NCI-H146 treated with DMSO at 0.1 percent for 48 hours (cell line): ENCODE results near the gene BCORL1.
A peak's percentile ranks its signal among the peaks of the same experiment; 100 is the strongest.

Experiments
- DNase-seq: peaks from one replicate; lab custom pipeline; 2025; ENCODE audit not compliant: unreplicated experiment; lab: John Stamatoyannopoulos, UW

The BCORL1 gene

GRCh38 chrX:130060122-130061069 lies 78.0 kb downstream of the BCORL1 start:
- peak; percentile 63 for DNase-seq

GRCh38 chrX:130066975-130067615 lies 84.7 kb downstream of the BCORL1 start:
- no peak for DNase-seq

DNA sequence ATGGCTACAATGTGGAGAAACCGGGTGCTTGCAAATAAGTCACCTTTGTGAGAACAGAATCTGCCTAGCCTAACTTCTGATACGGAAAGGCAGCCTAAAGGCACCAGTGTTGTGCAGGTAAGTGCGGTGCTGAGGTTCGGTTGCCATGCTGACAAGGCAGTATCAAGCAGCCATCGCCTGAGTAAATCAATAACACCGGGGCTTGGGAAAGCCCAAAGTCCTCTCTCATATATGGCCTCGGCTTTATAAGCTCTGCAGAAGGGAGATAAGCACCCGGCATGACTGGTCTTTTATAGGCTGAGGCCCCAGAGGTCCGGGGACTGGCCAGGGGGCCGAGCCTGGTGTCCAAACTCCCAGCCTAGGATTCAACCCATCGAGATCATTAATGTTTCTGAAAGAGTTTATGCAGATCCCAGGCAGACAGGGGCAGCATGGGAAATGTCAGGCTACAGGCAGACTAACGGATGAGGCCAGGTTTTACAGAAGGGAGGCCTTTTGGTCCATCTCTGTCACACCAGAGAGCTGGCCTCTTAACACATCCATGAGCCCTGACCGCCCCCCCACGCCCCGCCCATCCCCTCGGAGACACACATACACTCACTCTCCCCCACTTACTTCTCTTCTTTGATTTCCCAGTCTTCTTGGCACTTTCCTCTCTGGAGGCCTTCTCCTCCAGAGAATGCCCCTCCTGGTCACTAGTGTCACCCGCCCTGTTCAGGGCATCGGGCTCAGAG lies 89.3 kb downstream of the BCORL1 start:
- DNase-seq, result no peak

DNA sequence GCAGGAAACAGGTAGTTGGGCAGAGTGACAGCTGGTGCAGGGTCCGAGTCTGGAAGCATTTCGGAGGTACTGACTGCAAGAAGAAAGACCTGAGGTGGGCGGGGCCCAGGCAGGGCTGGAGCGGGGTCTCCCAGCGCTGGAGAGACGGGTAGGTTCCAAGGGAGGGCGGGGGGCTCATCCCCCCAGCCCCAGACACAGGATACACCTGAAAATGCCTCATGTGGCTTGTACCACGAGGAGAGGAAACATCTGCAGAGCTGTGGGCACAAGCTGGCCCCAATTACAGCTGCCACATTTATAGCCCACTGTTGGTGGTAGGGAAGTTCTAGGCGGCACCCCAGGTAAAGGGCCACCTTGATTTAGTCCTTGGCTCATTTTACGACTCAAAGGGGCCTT lies 89.9 kb downstream of the BCORL1 start:
- DNase-seq, result no peak

- DNase-seq, result no peak
Observed at GRCh38 chrX:130075777-130076176, 93.3 kb downstream of the BCORL1 start.

DNA sequence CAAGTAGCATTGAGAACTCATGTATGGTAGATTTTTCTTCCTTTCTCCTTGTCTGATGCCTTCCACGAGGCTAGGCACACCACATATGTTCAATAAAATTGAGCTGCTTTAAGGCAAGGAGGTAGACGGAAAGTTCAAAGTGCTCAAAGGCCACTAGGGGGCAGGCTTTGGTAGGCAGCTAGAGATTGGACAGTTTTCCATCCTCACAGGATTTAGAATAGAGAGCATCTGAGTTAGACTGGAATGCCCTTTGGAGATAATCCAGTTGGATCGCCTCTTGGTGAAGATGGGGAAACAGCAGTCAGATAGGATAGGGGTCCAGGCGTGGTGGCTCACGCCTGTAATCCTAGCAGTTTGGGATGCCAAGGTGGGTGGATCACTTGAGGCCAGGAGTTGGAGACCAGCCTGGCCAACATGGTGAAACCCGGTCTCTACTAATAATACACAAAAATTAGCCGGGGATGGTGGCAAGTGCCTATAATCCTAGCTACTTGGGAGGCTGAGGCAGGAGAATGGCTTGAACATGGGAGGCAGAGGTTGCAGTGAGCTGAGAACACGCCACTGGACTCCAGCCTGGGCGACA lies 97.5 kb downstream of the BCORL1 start:
- DNase-seq, result peak; percentile 16

DNA sequence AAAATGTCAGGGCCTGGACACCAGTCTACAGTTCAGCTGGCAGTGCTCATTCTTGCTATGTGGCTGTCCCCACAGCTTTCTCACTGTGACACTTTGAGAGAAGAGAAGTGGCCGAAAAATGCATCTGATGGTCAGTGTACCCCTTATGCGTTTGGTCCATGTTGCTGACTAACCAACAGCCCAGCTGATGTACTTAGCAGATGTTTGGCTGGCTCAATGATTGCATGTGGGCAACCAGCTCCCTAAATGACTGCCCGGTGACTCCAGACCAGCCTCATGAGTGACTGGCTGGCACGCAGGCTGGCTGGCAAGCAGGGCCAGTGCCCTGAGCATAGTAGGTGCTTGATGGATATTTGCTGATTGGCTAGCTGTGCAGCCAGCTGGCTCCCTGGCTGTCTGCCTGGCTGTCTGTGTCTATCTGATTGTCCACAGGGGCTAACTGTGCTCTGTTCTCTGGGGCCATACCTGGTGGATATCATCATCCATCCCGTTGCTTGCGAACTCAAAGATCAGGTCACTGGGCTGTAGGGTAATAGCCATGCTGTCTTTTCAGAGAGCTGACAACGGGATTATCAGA lies 98.4 kb downstream of the BCORL1 start:
- DNase-seq, result no peak

DNA sequence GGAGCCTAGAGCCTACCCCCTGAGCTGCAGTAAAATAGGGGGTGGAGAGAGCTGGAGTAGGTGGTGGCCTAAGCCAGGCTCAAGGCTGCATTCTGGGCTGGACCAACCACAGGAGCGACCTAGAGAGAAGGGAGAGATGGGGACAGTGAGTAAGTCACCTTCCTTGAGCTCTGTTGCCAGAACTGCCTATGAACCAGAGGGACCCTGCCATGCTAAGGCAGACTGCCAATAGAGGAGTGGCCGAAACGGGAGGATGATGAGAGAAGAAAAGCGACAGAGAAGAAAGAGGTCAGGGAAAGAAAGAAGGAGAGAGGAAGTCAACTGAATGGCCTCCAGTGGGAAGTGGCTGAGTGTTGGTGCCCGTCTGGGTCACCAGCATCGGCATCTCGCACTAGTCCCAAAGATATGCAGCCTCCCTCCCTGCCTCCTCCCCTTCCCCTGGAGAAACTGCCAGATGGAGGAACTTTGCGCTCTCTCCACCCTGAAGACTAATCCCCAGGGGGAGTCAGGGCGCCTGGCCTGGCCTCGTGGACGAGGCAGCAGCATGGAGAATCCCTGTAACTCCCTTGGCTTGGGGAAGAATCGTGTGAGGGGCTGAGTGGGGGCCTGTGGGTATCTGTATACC lies 99.1 kb downstream of the BCORL1 start:
- DNase-seq, result no peak

DNA sequence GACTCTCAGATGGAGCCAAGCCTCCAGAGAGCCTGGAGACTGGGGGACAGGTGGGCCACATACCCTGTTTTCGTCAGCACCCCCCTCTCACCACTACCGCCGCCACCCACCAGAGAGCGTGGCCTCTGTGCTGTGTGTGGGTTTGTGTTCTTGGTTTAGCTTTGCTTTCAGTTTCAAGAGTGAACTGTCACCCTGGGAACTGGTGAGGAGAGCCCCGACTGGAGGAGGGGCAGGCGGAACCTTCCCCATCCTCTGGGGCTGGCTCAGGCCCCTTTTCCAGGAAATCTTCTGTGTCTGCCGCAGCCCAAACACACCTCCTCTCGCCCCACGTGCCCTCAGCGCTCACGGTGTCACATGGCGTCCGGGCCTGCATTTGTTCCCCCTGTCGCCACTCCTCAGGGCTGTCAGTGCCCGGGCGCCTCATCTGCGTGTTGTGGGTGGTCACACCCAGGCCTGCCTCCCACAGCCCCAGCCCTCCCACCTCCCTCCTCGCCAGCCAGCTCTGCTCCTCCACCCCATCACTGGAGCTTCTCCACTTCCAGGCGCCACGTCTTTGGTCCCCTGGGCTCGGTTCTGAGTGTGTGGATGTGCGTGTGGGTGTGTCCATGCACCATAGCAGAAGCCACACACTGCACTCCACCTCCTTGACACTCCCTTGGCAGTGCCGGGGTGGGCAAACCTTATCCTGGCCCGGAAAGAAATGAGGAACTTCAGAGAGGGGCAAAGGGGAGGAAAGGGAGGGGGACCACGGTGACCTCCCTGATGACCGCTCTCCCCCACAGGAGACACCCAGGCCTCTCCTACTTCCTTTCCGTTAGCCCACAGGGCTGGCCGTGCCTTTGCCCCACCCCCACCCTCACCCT lies 100.0 kb downstream of the BCORL1 start:
- no peak for DNase-seq

GRCh38 chrX:130083107-130083490 lies 100.7 kb downstream of the BCORL1 start:
- DNase-seq, result no peak

DNA sequence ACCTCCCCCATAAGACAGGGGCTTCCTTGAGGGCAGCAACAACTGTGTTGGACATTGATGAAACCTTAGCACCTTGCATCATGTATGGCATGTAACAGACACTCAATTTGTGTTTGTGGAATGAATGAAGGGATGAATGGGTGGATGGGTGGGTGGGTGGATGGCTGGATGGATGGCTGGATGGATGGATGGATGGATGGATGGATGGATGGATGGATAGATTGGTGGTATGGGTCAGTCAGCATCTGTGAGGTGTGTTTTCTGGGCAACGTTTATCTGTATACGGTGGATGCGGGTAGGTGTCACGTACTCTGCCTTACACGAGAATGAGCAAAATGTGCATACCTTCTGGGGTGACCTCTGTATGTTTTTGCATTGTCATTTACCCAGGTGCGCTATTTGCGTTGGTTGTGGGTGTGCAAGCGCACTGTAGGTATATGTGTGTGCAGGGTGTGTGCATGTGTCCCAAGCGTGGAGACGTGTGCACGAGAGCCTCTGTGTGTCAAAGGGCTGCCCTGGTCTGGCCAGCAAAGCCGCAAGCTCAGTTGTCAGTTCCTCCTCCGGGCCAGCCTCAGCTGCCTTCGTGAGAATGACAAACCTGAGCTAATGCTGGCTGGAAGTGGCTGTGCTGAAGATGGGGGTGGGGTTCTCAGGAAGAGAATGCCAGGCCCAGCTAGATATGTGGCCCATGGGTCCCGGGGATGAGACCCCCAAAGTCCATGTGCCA lies 101.4 kb downstream of the BCORL1 start:
- no peak for DNase-seq

DNA sequence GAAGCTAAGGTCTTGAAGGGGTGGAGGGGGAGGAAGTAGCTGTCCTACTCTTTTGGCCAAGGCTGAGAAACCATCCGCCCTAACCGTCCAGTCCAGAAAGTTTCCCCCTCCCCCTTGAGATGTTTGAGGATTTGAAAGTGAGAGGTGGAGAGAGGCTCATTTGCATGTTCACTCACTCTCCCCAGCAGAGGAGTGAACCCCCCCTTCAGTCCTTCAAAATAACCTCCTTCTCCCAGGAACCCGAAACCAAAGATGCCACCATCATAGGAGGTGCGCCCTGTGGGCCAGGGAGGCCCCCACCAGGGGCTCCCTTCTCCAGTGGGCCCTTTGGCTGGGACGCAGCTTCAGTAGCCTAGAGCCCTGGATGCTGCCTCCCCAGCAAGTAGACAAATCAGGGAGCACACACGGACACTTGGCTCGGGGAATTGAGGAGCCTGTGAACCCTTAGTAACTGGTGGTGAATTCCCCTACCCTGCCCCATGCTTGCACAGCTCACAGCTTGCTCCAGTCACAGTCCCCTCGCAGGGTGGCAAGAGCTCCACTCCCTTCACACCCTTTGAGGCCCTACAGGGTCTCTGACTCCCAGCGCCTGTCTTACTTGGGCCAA lies 102.3 kb downstream of the BCORL1 start:
- no peak for DNase-seq

DNA sequence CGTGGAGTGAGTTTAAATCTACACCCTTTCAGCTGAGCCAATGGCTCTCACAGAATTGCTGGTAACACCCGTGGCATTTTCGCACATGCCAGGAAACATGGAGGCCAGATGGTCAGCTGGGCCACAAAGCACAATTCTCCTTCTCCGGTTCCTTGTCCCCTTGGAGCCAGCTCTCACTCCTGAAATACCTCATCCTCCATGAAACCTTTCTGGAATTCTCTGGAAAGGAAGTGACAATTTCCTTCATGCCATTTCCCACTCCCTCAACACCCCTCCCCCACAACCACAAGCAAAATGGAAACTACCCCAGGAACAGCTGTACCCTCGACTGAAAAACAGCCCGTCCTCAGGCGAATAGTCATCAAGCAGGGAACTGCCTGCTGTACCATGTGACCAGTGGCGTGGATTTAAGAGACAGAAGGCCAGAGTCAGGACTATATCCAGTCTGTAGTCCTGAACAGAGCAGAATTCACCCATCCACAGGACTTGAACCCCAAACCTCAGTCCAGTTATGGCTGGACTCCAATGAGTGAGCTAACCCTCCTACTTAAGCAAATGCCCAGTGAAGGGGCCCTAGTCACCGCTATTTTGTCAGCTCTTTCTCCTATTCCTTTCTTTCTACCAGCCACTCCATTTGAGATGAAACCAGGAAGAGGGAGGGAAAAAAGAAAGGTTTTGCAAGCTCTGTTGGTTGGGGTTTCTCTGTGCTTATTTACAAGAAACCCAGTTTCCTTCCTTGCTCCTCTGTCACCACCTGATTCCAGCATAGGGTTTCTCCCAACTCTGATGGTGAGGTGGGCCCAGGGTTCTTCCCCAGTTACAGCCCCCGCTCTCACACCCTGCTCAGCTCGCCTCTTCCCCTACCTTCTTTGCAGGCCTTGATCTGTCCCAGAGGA lies 103.4 kb downstream of the BCORL1 start:
- no peak for DNase-seq

DNA sequence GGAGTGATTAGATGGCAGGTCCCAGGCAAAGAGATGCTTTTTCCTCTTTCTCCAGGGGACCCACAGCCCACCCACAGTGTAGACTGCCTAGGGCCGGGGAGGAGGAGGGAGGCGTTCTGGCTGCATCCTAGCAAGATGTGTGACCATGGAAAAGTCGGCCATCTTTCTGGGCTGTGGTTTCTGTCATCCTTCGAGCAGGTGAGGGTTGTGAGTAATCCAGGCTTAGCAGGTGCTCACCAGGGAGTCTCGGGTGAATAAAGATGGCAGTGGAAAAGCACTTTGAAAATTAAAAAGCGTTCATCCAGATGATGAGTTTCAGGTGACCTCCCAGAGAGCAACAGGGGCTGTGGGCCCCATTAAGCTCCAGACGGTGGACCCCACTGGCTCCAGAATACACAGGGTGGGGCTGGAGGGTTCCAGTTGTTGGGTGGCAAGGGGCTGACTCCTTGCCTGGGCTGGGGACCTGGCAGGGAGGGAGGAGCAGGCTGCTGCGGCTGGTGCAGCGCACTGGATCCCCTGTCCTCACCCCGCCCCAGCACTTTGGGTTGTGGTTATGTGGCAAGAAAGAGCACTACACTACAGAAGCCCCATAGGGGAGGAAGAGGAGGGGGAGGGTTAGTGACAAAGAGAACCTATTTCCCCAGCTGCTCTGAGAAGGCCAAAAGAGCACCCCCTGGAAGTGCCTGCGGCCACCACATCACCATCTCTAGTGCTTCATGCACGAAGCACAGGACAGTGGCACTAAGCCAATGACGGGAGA lies 104.2 kb downstream of the BCORL1 start:
- DNase-seq, result peak; percentile 29

GRCh38 chrX:130090364-130090763 lies 107.9 kb downstream of the BCORL1 start:
- no peak for DNase-seq

- no peak for DNase-seq
Observed at GRCh38 chrX:130091980-130092522, 109.6 kb downstream of the BCORL1 start.

DNA sequence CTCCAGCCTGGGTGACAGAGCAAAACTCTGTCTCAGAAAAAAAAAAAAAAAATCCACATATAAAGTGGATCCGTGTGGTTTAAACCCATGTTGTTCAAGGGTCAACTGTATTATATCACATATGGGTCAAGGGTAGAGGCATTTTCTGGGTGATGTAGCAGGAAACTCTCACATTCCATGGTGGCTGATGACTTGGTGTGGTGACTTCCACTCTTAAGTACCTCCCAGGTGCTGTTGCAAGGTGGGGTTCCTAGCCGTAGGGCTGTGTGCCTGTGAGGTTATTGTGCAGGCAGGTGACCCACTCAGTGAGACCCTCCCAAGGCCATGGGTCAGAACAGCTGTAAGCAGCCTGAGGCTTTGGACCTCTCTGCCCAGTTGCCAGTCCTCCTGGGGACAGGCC lies 110.8 kb downstream of the BCORL1 start:
- no peak for DNase-seq
